Neural crest cell (in vitro differentiated cells): ENCODE data around the gene TRAPPC4. TPM values are rescaled to one million over a fixed set of nuclear protein-coding genes. Genes with fewer than 3 reads are reported as not detected.
A peak's percentile ranks its signal among the peaks of the same experiment; 100 is the strongest.

Experiments
- DNase-seq: peaks from one replicate; pipeline ENCODE4 v3.0.0; 2021; ENCODE audit warnings: low read depth, mixed read lengths, low spot score
- H3K27ac Mint-ChIP-seq: one replicate; pipeline ENCODE4 v1.8.0; 2021; ENCODE audit warnings: mild to moderate bottlenecking, mixed read lengths; ENCODE audit not compliant: unreplicated experiment
- H3K27me3 Mint-ChIP-seq: 2 replicates; pipeline ENCODE4 v1.8.0; 2021; ENCODE audit warnings: low read depth, mild to moderate bottlenecking, mixed read lengths
- H3K36me3 Mint-ChIP-seq: 2 replicates; pipeline ENCODE4 v1.8.0; 2021; ENCODE audit warnings: low read depth, mild to moderate bottlenecking, mixed read lengths
- H3K4me1 Mint-ChIP-seq: 2 replicates; pipeline ENCODE4 v1.8.0; 2021; ENCODE audit warnings: mixed read lengths
- H3K4me3 Mint-ChIP-seq: one replicate; pipeline ENCODE4 v1.8.0; 2021; ENCODE audit warnings: mild to moderate bottlenecking, mixed read lengths
- H3K9me3 Mint-ChIP-seq: 2 replicates; pipeline ENCODE4 v1.8.0; 2021; ENCODE audit warnings: mixed read lengths
- CTCF ChIP-seq: fragments of 200-600 bp; sonication (generic); conservative IDR thresholded peaks from 2 replicates; pipeline ENCODE4 v1.5.0; 2021; ENCODE audit warnings: antibody characterized with exemption, mild to moderate bottlenecking
- total RNA-seq: library from RNA; stranded (reverse); gene quantifications from 2 replicates; pipeline ENCODE4 v1.2.1, GENCODE V29; 2021

TRAPPC4 gene
- total RNA-seq, 1 donor from 2014 or later, result 88.1 TPM

- no peak for DNase-seq
- Mint-ChIP-seq H3K27ac (no peak overlapping the region), H3K36me3 (peaks cover 26% of the 10 kb centered on the region), H3K4me3 (no peak overlapping the region), H3K4me1 (no peaks in the 10 kb centered on the region), H3K27me3 (no peaks in the 10 kb centered on the region), H3K9me3 (no peaks in the 10 kb centered on the region)
- no peak for TF ChIP-seq CTCF
Measured at GRCh38 chr11:119048644-119049043, 30.1 kb downstream of the TRAPPC4 start.

GRCh38 chr11:119049081-119049480, 30.5 kb downstream of the TRAPPC4 start:
- no peak overlapping the region for H3K4me3 Mint-ChIP-seq
- H3K36me3 Mint-ChIP-seq, result peaks cover 26% of the 10 kb centered on the region
- DNase-seq, result no peak
- H3K27ac Mint-ChIP-seq, result no peak overlapping the region
- no peak for TF ChIP-seq CTCF
- no peaks in the 10 kb centered on the region for H3K9me3 Mint-ChIP-seq
- no peaks in the 10 kb centered on the region for H3K4me1 Mint-ChIP-seq
- H3K27me3 Mint-ChIP-seq, result no peaks in the 10 kb centered on the region

DNA sequence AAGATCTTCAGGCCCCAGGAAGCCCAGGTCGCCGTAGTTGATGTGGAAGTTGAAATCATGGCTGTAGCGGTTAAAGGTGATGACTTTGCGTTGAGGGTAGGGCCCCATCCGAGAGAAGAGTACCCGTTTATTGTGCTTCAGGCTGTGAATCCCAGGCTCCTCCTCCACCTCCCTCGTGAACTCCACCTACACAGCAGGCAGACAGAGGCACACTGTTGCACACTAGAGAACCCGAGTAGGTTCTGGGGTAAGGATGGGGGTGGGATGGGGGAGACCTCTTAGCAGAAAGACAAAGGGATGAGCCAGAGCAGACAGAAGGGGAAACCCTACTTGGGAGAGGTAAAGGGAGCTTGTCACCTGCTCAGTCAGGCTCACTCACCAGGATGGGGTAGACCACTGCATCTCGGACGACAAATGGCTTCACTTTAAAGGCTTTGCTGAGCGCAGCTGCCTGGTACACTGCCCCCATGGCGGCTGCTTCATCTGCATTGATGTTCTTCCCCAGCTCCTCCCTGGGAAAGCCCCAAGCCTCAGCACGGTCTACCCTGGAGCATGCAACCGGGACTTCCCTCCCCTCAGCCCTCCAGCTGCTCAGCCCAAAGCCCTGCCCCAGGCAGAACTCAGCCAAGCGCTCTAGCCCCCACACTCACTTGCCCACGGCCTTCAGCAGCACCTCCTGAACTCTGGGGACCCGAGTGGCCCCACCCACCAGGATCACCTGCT, 33.0 kb downstream of the TRAPPC4 start:
- TF ChIP-seq CTCF, result no peak
- Mint-ChIP-seq H3K4me1 (peaks cover 14% of the 10 kb centered on the region), H3K27ac (no peak overlapping the region), H3K4me3 (peak overlapping the region; percentile 34), H3K36me3 (peaks cover 24% of the 10 kb centered on the region), H3K9me3 (no peaks in the 10 kb centered on the region), H3K27me3 (no peaks in the 10 kb centered on the region)
- DNase-seq, result no peak

- H3K4me1 Mint-ChIP-seq, result peaks cover 14% of the 10 kb centered on the region
- H3K27ac Mint-ChIP-seq, result no peak overlapping the region
- peaks cover 23% of the 10 kb centered on the region for H3K36me3 Mint-ChIP-seq
- H3K27me3 Mint-ChIP-seq, result no peaks in the 10 kb centered on the region
- no peak overlapping the region for H3K4me3 Mint-ChIP-seq
- no peak for TF ChIP-seq CTCF
- no peaks in the 10 kb centered on the region for H3K9me3 Mint-ChIP-seq
- DNase-seq, result no peak
Measured at GRCh38 chr11:119052163-119052814, 33.7 kb downstream of the TRAPPC4 start.

DNA sequence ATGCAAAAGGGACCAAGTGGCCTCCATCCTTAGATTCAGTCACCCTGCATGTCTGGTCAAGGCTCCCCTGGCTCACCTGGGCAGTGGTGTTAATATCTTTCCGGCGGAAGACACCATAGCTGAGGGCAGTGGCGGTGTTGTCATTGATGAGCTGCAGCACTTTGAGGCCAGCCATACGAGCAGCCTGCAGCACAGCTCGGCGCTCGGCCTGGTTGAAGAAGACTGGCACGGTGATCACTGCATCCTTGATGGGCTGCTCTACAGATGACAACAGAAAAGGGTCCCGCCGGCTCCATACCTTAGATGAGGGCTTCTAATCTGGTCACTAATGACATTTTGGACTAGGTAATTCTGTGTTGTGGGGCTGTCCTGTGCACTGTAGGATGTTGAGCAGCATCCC, 35.9 kb downstream of the TRAPPC4 start:
- TF ChIP-seq CTCF, result no peak
- peaks cover 26% of the 10 kb centered on the region for H3K4me1 Mint-ChIP-seq
- peak overlapping the region; percentile 79 for H3K4me3 Mint-ChIP-seq
- H3K27me3 Mint-ChIP-seq, result no peaks in the 10 kb centered on the region
- H3K27ac Mint-ChIP-seq, result peak overlapping the region; percentile 67
- no peak for DNase-seq
- no peaks in the 10 kb centered on the region for H3K9me3 Mint-ChIP-seq
- H3K36me3 Mint-ChIP-seq, result peaks cover 19% of the 10 kb centered on the region
